Smooth muscle cell (in vitro differentiated cells): Measurements from ENCODE around the gene TNKS1BP1. TPM values are rescaled to one million over a fixed set of nuclear protein-coding genes. Genes with fewer than 3 reads are reported as not detected.

Experiments
- DNase-seq: peaks from one replicate; lab custom pipeline; 2025; ENCODE audit not compliant: unreplicated experiment; lab: John Stamatoyannopoulos, UW
- H2AFZ ChIP-seq: fragments of 200-600 bp; sonication (generic); 2 replicates; pipeline ENCODE4 v1.6.0; 2016; ENCODE audit warnings: antibody characterized with exemption, low read depth, mild to moderate bottlenecking
- H3F3A ChIP-seq: fragments of 200-600 bp; sonication (generic); 2 replicates; pipeline ENCODE4 v1.6.0; 2017; ENCODE audit warnings: antibody characterized with exemption, low read depth
- H3K27ac ChIP-seq: fragments of 200-600 bp; sonication (generic); 2 replicates; pipeline ENCODE4 v1.5.1; 2016; ENCODE audit warnings: low read depth, mild to moderate bottlenecking
- H3K27me3 ChIP-seq: fragments of 200-600 bp; sonication (generic); 2 replicates; pipeline ENCODE4 v1.6.1; 2016; ENCODE audit warnings: low read depth, mild to moderate bottlenecking
- H3K36me3 ChIP-seq: fragments of 200-600 bp; sonication (generic); 2 replicates; pipeline ENCODE4 v1.5.1; 2016; ENCODE audit warnings: low read depth
- H3K4me1 ChIP-seq: fragments of 200-600 bp; sonication (generic); 2 replicates; pipeline ENCODE4 v1.5.1; 2016; ENCODE audit warnings: low read depth
- H3K4me2 ChIP-seq: fragments of 200-600 bp; sonication (generic); 2 replicates; pipeline ENCODE4 v1.6.0; 2016; ENCODE audit warnings: mild to moderate bottlenecking
- H3K4me3 ChIP-seq: fragments of 200-600 bp; sonication (generic); 2 replicates; pipeline ENCODE4 v1.5.1; 2016; ENCODE audit warnings: mild to moderate bottlenecking
- H3K79me2 ChIP-seq: fragments of 200-600 bp; sonication (generic); 2 replicates; pipeline ENCODE4 v1.6.0; 2016; ENCODE audit warnings: low read depth, mild to moderate bottlenecking
- H3K9ac ChIP-seq: fragments of 200-600 bp; sonication (generic); 2 replicates; pipeline ENCODE4 v1.6.0; 2016; ENCODE audit warnings: low read depth
- H3K9me3 ChIP-seq: fragments of 200-600 bp; sonication (generic); replicated peaks from 2 replicates; pipeline ENCODE4 v1.5.1; 2016; ENCODE audit warnings: low read depth
- H4K20me1 ChIP-seq: fragments of 200-600 bp; sonication (generic); 2 replicates; pipeline ENCODE4 v1.6.0; 2016; ENCODE audit warnings: low read depth
- WGBS: methylation state at CpG from one replicate; pipeline ENCODE4 v1.1.7; 2016; ENCODE audit warnings: low lambda C conversion rate; 5-methylcytosine and 5-hydroxymethylcytosine counted together
- polyA plus RNA-seq: library from polyadenylated mRNA; unstranded; fragments of >200 nt; fragmentation: Nextera tagmentation; extraction: Ambion mirVana; gene quantifications from 2 replicates; pipeline ENCODE4 v1.2.1, GENCODE V29; 2016
- total RNA-seq: library from RNA; depleted of rRNA; stranded (reverse); fragments of >200 nt; gene quantifications from 2 replicates; pipeline ENCODE4 v1.2.3, GENCODE V29; 2014
- TF ChIP-seq, protein P1 (sequence below): fragments of 200-600 bp; sonication (generic); IDR thresholded peaks from 2 replicates; pipeline ENCODE4 v1.5.1; 2017; ENCODE audit warnings: borderline replicate concordance, mild to moderate bottlenecking, antibody characterized with exemption; ENCODE audit not compliant: insufficient read depth, poor library complexity, severe bottlenecking

Gene TNKS1BP1
- total and polyA plus RNA-seq, 2 experiments from 2014 or later = 46.3 to 86.3 TPM

DNA sequence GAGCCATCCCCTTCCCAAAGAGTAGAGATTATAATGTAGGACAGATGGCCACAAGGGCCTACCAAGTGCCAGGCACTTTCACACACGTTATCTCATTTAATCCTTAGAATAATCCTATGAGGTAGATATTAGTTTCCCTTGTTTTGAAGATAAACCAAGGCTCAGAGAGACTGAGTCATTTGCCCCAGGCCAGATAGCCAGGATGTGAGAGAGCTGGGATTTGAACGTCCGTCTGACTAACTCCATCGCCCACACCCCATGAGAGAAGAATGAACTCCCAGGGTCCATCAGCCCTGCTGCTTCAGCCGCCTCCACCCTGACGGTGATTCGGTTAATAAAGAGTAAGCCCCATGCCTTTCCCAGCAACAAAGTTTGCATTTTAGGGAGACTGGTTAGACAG lies 45.5 kb upstream of the TNKS1BP1 start:
- Histone ChIP-seq H3K9me3 (no peaks in the 10 kb centered on the region), H3K27ac (no peak overlapping the region), H3K4me2 (peak overlapping the region; percentile 19), H3K27me3 (no peaks in the 10 kb centered on the region), H3K4me3 (no peak overlapping the region), H4K20me1 (no peaks in the 10 kb centered on the region), H3K79me2 (no peaks in the 10 kb centered on the region), H3K9ac (no peak overlapping the region), H2AFZ (no peak overlapping the region), H3K4me1 (peaks cover 11% of the 10 kb centered on the region), H3K36me3 (no peaks in the 10 kb centered on the region), H3F3A (peaks cover 5% of the 10 kb centered on the region)
- no peak for DNase-seq
- TF ChIP-seq, protein P1, sequence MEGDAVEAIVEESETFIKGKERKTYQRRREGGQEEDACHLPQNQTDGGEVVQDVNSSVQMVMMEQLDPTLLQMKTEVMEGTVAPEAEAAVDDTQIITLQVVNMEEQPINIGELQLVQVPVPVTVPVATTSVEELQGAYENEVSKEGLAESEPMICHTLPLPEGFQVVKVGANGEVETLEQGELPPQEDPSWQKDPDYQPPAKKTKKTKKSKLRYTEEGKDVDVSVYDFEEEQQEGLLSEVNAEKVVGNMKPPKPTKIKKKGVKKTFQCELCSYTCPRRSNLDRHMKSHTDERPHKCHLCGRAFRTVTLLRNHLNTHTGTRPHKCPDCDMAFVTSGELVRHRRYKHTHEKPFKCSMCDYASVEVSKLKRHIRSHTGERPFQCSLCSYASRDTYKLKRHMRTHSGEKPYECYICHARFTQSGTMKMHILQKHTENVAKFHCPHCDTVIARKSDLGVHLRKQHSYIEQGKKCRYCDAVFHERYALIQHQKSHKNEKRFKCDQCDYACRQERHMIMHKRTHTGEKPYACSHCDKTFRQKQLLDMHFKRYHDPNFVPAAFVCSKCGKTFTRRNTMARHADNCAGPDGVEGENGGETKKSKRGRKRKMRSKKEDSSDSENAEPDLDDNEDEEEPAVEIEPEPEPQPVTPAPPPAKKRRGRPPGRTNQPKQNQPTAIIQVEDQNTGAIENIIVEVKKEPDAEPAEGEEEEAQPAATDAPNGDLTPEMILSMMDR = no peak
- WGBS = 33% methylated on average over 7 of the region's 7 CpGs

DNA sequence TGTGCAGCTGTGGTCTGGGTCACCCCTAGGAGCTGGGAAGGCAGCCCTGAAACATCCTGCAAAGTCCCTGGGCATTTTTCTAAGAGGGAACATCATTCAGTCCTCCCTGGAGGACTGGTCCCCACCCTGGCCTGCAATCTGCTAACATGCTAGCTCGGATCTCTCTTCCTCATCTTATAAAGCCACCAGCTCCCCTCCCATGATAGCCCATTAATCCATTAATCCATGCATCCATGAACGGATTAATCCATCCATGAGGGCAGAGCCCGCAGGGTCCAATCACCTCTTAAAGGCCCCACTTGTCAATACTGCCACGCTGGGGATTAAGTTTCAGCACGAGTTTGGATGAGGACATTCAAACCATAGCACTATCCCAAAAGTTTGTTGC lies 44.1 kb upstream of the TNKS1BP1 start:
- no peak for DNase-seq
- WGBS = 83% methylated on average over 5 of the region's 5 CpGs
- H3K36me3 ChIP-seq = no peaks in the 10 kb centered on the region
- no peak overlapping the region for H3K27ac ChIP-seq
- peaks cover 5% of the 10 kb centered on the region for H3F3A ChIP-seq
- H3K27me3 ChIP-seq = no peaks in the 10 kb centered on the region
- TF ChIP-seq, protein P1 = no peak
- peaks cover 15% of the 10 kb centered on the region for H3K4me1 ChIP-seq
- no peaks in the 10 kb centered on the region for H4K20me1 ChIP-seq
- H3K4me3 ChIP-seq = no peak overlapping the region
- no peak overlapping the region for H3K4me2 ChIP-seq
- no peaks in the 10 kb centered on the region for H3K79me2 ChIP-seq
- no peaks in the 10 kb centered on the region for H3K9me3 ChIP-seq
- H3K9ac ChIP-seq = no peak overlapping the region
- no peak overlapping the region for H2AFZ ChIP-seq

DNA sequence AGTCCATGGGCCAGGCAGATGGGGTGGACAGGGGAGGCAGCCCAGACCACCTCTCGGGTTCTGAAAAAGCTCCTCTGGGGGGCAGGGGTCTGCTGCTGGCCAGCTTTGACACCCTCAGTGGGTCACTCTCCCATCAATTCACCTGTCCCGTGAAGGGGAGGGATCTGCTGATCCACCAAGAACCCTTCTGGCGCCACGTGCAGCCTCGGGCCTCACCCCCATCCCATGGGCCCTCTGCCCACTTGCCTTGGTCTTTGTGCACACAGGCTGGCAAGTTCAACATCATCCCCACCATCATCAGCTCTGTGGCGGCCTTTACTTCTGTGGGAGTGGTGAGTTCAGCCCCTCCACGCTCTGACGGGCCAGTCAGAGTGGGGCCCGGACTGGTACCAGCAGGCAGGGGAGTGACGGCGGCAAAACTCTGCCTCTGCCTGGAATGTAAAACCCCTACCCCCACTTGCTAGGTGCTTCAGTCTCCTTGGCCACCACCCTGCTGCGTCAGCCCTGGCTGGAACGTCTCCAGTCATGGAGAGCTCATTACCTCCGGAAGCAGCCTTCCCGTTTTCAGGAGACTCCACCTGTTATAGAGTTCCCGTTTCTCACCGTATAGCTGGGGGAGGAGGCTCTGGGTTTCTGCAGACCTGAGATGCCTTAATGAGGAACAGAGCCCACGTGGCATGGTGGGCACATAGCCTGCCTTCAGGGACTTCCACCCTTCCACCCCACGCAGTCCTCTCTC lies 43.5 kb upstream of the TNKS1BP1 start:
- H4K20me1 ChIP-seq = no peaks in the 10 kb centered on the region
- H2AFZ ChIP-seq = no peak overlapping the region
- peaks cover 15% of the 10 kb centered on the region for H3K4me1 ChIP-seq
- TF ChIP-seq, protein P1 = no peak
- H3K4me2 ChIP-seq = no peak overlapping the region
- H3K79me2 ChIP-seq = no peaks in the 10 kb centered on the region
- H3K27me3 ChIP-seq = no peaks in the 10 kb centered on the region
- H3K9ac ChIP-seq = no peak overlapping the region
- no peak overlapping the region for H3K4me3 ChIP-seq
- no peaks in the 10 kb centered on the region for H3K9me3 ChIP-seq
- WGBS = 87% methylated on average over 19 of the region's 19 CpGs
- no peak overlapping the region for H3K27ac ChIP-seq
- peaks cover 5% of the 10 kb centered on the region for H3F3A ChIP-seq
- no peak for DNase-seq
- no peaks in the 10 kb centered on the region for H3K36me3 ChIP-seq
